HEK293 (cell line): ENCODE measurements around the gene ACVR1C.

Source experiments
- CTCF ChIA-PET: fragments of 350-600 bp; formaldehyde crosslinking; extraction: SDS; loops from one replicate; lab custom pipeline; 2021; ENCODE audit warnings: antibody characterized with exemption; lab: Yijun Ruan, JAX
- POLR2A ChIA-PET: fragments of 300-600 bp; formaldehyde crosslinking; extraction: SDS; loops from one replicate; lab custom pipeline; 2020; ENCODE audit warnings: antibody characterized with exemption, inconsistent platforms; lab: Yijun Ruan, JAX
- H3K27ac ChIP-seq: fragments of 200-500 bp; sonication (Bioruptor generic); 2 replicates; pipeline ENCODE4 v1.5.1; 2014; ENCODE audit warnings: low read depth, low read length, control low read depth, inconsistent platforms; ENCODE audit errors: extremely low read depth
- H3K36me3 ChIP-seq, 2 experiments: fragments of 200-500 bp in 1 of 2; sonication (Bioruptor generic) in 1 of 2; 1 replicate in 1 of 2; 2 replicates in 1 of 2; pipeline ENCODE4 v1.5.1; 2014 to 2017; ENCODE audit warnings: inconsistent platforms in 2 of 2, low read length in 2 of 2; ENCODE audit not compliant: control insufficient read depth in 2 of 2, insufficient read depth in 1 of 2
- H3K4me1 ChIP-seq: fragments of 200-500 bp; sonication (Bioruptor generic); 2 replicates; pipeline ENCODE4 v1.5.1; 2014; ENCODE audit warnings: mild to moderate bottlenecking, low read length, inconsistent platforms; ENCODE audit not compliant: control insufficient read depth, insufficient read depth
- H3K4me3 ChIP-seq: 2 replicates; pipeline ENCODE4 v1.5.1; 2011; ENCODE audit warnings: low read depth, mild to moderate bottlenecking, control low read depth, low read length, moderate library complexity
- H3K9me3 ChIP-seq: fragments of 200-500 bp; sonication (Bioruptor generic); 2 replicates; pipeline ENCODE4 v1.5.1; 2014; ENCODE audit warnings: low read depth, low read length, inconsistent platforms; ENCODE audit not compliant: control insufficient read depth, insufficient read depth
- BCL11B ChIP-seq: fragments of 450-650 bp; formaldehyde crosslinking; IDR thresholded peaks from 2 replicates; pipeline ENCODE4 v1.5.1; 2016; ENCODE audit warnings: low read depth, missing biosample characterization, missing genetic modification characterization
- GLIS2 ChIP-seq: fragments of 450-650 bp; formaldehyde crosslinking; IDR thresholded peaks from 2 replicates; pipeline ENCODE4 v1.5.1; 2016; ENCODE audit warnings: missing biosample characterization, missing genetic modification characterization
- REPIN1 ChIP-seq: fragments of 450-650 bp; formaldehyde crosslinking; IDR thresholded peaks from 2 replicates; pipeline ENCODE4 v1.5.1; 2017; ENCODE audit warnings: missing biosample characterization, missing genetic modification characterization, low read depth
- SALL2 ChIP-seq: fragments of 450-650 bp; formaldehyde crosslinking; IDR thresholded peaks from 2 replicates; pipeline ENCODE4 v1.5.0; 2017; ENCODE audit warnings: missing biosample characterization, mild to moderate bottlenecking, missing genetic modification characterization, borderline replicate concordance
- SP2 ChIP-seq: fragments of 450-650 bp; formaldehyde crosslinking; IDR thresholded peaks from 2 replicates; pipeline ENCODE4 v1.5.1; 2016; ENCODE audit warnings: missing biosample characterization, missing genetic modification characterization
- SP3 ChIP-seq: fragments of 450-650 bp; formaldehyde crosslinking; IDR thresholded peaks from 2 replicates; pipeline ENCODE4 v1.5.1; 2016; ENCODE audit warnings: missing biosample characterization, missing genetic modification characterization
- WT1 ChIP-seq: fragments of 450-650 bp; formaldehyde crosslinking; IDR thresholded peaks from 2 replicates; pipeline ENCODE4 v1.5.1; 2016; ENCODE audit warnings: missing biosample characterization, missing genetic modification characterization
- YY1 ChIP-seq: fragments of 450-650 bp; formaldehyde crosslinking; IDR thresholded peaks from 2 replicates; pipeline ENCODE4 v1.5.1; 2018; ENCODE audit warnings: missing biosample characterization, missing genetic modification characterization
- ZNF121 ChIP-seq: fragments of 450-650 bp; formaldehyde crosslinking; IDR thresholded peaks from 2 replicates; pipeline ENCODE4 v1.5.1; 2016; ENCODE audit warnings: missing biosample characterization, missing genetic modification characterization
- ZNF341 ChIP-seq: fragments of 450-650 bp; formaldehyde crosslinking; IDR thresholded peaks from 2 replicates; pipeline ENCODE4; 2016; ENCODE audit warnings: low read depth, missing biosample characterization, missing genetic modification characterization
- ZNF398 ChIP-seq: fragments of 450-650 bp; formaldehyde crosslinking; IDR thresholded peaks from 2 replicates; pipeline ENCODE4 v1.5.1; 2017; ENCODE audit warnings: missing biosample characterization, missing genetic modification characterization
- ZNF585B ChIP-seq: fragments of 450-650 bp; formaldehyde crosslinking; IDR thresholded peaks from 2 replicates; pipeline ENCODE4 v1.5.1; 2016; ENCODE audit warnings: missing biosample characterization, missing genetic modification characterization
- ZNF660 ChIP-seq: fragments of 450-650 bp; IDR thresholded peaks from 2 replicates; pipeline ENCODE4 v1.5.1; 2018; ENCODE audit warnings: missing biosample characterization, mild to moderate bottlenecking, missing genetic modification characterization
- TF ChIP-seq, protein P1 (sequence below): fragments of 450-650 bp; formaldehyde crosslinking; IDR thresholded peaks from 2 replicates; pipeline ENCODE4 v1.5.1; 2016; ENCODE audit warnings: missing biosample characterization, missing genetic modification characterization
- TF ChIP-seq, protein P2 (sequence below): IDR thresholded peaks from 2 replicates; pipeline ENCODE4 v1.6.1; 2011; ENCODE audit warnings: mild to moderate bottlenecking, low read depth, low read length, borderline replicate concordance
- TF ChIP-seq, protein P3 (sequence below): fragments of 450-650 bp; formaldehyde crosslinking; IDR thresholded peaks from 2 replicates; pipeline ENCODE4 v1.5.1; 2017; ENCODE audit warnings: missing biosample characterization, missing genetic modification characterization
- TF ChIP-seq, protein P4 (sequence below): sonication (generic); formaldehyde crosslinking; IDR thresholded peaks from 2 replicates; pipeline ENCODE4 v1.8.1; 2022; ENCODE audit warnings: mild to moderate bottlenecking, moderate library complexity, missing genetic modification reagents
- TF ChIP-seq, protein P5 (sequence below): fragments of 450-650 bp; formaldehyde crosslinking; IDR thresholded peaks from 2 replicates; pipeline ENCODE4 v1.5.1; 2016; ENCODE audit warnings: missing biosample characterization, missing genetic modification characterization
- TF ChIP-seq, protein P6 (sequence below): fragments of 450-650 bp; formaldehyde crosslinking; IDR thresholded peaks from 2 replicates; pipeline ENCODE4 v1.5.1; 2016; ENCODE audit warnings: missing biosample characterization, missing genetic modification characterization

ACVR1C gene

DNA sequence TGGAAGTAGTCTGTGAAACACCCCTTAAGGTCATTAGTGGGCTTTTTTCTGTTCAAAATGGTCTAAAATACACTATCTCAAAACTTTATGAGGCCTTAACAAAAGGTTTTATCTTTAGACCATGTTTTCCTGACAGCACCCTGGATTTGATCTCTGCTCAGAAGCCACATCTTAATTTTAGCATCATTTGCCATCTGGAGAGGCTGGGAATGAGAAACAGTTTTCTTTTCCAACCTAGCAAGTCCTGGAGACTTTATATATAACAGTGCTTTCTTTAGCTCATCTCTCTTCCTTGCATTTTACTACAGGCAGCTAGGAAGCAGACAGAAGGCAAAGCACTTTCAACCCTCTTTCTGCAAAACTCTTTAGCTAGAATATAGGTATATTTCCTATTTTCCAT is 122.1 kb downstream of the ACVR1C start:
- H3K27ac ChIP-seq, result no peak overlapping the region
- POLR2A ChIA-PET, result no interaction called here
- TF ChIP-seq, protein P1, sequence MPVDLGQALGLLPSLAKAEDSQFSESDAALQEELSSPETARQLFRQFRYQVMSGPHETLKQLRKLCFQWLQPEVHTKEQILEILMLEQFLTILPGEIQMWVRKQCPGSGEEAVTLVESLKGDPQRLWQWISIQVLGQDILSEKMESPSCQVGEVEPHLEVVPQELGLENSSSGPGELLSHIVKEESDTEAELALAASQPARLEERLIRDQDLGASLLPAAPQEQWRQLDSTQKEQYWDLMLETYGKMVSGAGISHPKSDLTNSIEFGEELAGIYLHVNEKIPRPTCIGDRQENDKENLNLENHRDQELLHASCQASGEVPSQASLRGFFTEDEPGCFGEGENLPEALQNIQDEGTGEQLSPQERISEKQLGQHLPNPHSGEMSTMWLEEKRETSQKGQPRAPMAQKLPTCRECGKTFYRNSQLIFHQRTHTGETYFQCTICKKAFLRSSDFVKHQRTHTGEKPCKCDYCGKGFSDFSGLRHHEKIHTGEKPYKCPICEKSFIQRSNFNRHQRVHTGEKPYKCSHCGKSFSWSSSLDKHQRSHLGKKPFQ (tag by site-specific recombination), result no peak
- TF ChIP-seq, protein P2, sequence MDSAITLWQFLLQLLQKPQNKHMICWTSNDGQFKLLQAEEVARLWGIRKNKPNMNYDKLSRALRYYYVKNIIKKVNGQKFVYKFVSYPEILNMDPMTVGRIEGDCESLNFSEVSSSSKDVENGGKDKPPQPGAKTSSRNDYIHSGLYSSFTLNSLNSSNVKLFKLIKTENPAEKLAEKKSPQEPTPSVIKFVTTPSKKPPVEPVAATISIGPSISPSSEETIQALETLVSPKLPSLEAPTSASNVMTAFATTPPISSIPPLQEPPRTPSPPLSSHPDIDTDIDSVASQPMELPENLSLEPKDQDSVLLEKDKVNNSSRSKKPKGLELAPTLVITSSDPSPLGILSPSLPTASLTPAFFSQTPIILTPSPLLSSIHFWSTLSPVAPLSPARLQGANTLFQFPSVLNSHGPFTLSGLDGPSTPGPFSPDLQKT, result no peak
- no peak for TF ChIP-seq SP3 (tag by site-specific recombination)
- TF ChIP-seq, protein P3, sequence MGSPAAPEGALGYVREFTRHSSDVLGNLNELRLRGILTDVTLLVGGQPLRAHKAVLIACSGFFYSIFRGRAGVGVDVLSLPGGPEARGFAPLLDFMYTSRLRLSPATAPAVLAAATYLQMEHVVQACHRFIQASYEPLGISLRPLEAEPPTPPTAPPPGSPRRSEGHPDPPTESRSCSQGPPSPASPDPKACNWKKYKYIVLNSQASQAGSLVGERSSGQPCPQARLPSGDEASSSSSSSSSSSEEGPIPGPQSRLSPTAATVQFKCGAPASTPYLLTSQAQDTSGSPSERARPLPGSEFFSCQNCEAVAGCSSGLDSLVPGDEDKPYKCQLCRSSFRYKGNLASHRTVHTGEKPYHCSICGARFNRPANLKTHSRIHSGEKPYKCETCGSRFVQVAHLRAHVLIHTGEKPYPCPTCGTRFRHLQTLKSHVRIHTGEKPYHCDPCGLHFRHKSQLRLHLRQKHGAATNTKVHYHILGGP, result no peak
- no peak for TF ChIP-seq SALL2 (tag by site-specific recombination)
- TF ChIP-seq YY1, result no peak
- no peak for TF ChIP-seq GLIS2 (tag by site-specific recombination)
- TF ChIP-seq REPIN1 (tag by site-specific recombination), result no peak
- TF ChIP-seq, protein P4, sequence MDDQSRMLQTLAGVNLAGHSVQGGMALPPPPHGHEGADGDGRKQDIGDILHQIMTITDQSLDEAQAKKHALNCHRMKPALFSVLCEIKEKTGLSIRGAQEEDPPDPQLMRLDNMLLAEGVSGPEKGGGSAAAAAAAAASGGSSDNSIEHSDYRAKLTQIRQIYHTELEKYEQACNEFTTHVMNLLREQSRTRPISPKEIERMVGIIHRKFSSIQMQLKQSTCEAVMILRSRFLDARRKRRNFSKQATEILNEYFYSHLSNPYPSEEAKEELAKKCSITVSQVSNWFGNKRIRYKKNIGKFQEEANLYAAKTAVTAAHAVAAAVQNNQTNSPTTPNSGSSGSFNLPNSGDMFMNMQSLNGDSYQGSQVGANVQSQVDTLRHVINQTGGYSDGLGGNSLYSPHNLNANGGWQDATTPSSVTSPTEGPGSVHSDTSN (CRISPR knock-in tag), result no peak
- TF ChIP-seq ZNF660 (tag by site-specific recombination), result no peak
- TF ChIP-seq ZNF585B (tag by site-specific recombination), result no peak
- no peak for TF ChIP-seq ZNF341 (tag by site-specific recombination)
- no peak for TF ChIP-seq ZNF121 (tag by site-specific recombination)
- TF ChIP-seq, all 188 proteins: peak for 0
- H3K9me3 ChIP-seq, result no peaks in the 10 kb centered on the region
- CTCF ChIA-PET, result interaction anchor here (0.6 to 0.9 kb wide), 3 partner anchors 9 to 162 kb away, joined by 3 read pairs; no protein-coding TSS in a partner anchor
- H3K36me3 ChIP-seq, result no peaks in the 10 kb centered on the region
- no peaks in the 10 kb centered on the region for H3K4me1 ChIP-seq
- H3K4me3 ChIP-seq, result no peak overlapping the region

DNA sequence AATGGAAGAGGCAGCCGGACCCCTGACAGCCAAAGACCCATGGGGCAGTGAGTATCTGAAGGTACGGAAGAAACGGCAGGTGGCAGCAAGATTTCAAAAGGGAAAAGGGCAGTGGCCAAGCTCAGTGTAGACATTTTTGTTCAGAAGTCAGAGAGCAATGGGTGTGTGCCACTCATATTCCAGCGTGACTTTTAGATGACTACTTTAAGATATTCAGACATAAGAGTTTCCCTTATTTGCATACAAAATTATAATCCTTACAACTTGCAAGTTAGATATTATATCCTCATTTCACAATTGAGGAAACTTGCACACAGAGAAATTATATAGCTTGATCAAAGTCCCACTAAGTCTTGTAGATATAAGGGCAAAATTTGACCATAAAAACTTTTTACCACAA is 124.0 kb downstream of the ACVR1C start:
- POLR2A ChIA-PET, result no interaction called here
- no peaks in the 10 kb centered on the region for H3K9me3 ChIP-seq
- H3K4me1 ChIP-seq, result no peaks in the 10 kb centered on the region
- no peak overlapping the region for H3K27ac ChIP-seq
- TF ChIP-seq SP2 (tag by site-specific recombination) (no peak), WT1 (no peak), BCL11B (no peak), ZNF398 (tag by site-specific recombination) (no peak)
- TF ChIP-seq, protein P5, sequence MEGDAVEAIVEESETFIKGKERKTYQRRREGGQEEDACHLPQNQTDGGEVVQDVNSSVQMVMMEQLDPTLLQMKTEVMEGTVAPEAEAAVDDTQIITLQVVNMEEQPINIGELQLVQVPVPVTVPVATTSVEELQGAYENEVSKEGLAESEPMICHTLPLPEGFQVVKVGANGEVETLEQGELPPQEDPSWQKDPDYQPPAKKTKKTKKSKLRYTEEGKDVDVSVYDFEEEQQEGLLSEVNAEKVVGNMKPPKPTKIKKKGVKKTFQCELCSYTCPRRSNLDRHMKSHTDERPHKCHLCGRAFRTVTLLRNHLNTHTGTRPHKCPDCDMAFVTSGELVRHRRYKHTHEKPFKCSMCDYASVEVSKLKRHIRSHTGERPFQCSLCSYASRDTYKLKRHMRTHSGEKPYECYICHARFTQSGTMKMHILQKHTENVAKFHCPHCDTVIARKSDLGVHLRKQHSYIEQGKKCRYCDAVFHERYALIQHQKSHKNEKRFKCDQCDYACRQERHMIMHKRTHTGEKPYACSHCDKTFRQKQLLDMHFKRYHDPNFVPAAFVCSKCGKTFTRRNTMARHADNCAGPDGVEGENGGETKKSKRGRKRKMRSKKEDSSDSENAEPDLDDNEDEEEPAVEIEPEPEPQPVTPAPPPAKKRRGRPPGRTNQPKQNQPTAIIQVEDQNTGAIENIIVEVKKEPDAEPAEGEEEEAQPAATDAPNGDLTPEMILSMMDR (tag by site-specific recombination), result no peak
- TF ChIP-seq, protein P6, sequence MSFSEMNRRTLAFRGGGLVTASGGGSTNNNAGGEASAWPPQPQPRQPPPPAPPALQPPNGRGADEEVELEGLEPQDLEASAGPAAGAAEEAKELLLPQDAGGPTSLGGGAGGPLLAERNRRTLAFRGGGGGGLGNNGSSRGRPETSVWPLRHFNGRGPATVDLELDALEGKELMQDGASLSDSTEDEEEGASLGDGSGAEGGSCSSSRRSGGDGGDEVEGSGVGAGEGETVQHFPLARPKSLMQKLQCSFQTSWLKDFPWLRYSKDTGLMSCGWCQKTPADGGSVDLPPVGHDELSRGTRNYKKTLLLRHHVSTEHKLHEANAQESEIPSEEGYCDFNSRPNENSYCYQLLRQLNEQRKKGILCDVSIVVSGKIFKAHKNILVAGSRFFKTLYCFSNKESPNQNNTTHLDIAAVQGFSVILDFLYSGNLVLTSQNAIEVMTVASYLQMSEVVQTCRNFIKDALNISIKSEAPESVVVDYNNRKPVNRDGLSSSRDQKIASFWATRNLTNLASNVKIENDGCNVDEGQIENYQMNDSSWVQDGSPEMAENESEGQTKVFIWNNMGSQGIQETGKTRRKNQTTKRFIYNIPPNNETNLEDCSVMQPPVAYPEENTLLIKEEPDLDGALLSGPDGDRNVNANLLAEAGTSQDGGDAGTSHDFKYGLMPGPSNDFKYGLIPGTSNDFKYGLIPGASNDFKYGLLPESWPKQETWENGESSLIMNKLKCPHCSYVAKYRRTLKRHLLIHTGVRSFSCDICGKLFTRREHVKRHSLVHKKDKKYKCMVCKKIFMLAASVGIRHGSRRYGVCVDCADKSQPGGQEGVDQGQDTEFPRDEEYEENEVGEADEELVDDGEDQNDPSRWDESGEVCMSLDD, result no peak
- no peaks in the 10 kb centered on the region for H3K36me3 ChIP-seq
- no peak overlapping the region for H3K4me3 ChIP-seq
- CTCF ChIA-PET, result interaction anchor here (0.6 to 1.0 kb wide), 2 partner anchors 177 to 451 kb away, joined by 3 to 4 read pairs; no protein-coding TSS in a partner anchor
